ENCODE data around the gene CST6.
A peak's percentile ranks its signal among the peaks of the same experiment; 100 is the strongest.

Gene CST6, protein sequence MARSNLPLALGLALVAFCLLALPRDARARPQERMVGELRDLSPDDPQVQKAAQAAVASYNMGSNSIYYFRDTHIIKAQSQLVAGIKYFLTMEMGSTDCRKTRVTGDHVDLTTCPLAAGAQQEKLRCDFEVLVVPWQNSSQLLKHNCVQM

DNA sequence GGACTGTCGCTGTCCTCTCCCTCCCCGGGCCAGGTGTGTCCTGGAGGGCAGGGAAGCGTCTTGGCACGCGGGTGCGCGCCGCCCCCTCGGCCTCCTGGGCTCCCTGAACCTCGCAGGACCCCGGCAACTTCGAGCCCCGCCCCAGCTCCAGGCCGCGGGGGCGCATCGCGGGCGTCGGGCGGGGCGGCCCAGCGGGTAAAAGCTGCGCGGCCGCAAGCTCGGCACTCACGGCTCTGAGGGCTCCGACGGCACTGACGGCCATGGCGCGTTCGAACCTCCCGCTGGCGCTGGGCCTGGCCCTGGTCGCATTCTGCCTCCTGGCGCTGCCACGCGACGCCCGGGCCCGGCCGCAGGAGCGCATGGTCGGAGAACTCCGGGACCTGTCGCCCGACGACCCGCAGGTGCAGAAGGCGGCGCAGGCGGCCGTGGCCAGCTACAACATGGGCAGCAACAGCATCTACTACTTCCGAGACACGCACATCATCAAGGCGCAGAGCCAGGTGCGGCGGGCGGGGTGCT lies at the start of gene CST6:
Gene CST6 (plus strand): TSS at position 224 of the 519 bp plus-strand sequence. CDS start 37 bp downstream, at position 261.
- peak; percentile 59 for DNase-seq (ENCODE audit: low spot score)

DNA sequence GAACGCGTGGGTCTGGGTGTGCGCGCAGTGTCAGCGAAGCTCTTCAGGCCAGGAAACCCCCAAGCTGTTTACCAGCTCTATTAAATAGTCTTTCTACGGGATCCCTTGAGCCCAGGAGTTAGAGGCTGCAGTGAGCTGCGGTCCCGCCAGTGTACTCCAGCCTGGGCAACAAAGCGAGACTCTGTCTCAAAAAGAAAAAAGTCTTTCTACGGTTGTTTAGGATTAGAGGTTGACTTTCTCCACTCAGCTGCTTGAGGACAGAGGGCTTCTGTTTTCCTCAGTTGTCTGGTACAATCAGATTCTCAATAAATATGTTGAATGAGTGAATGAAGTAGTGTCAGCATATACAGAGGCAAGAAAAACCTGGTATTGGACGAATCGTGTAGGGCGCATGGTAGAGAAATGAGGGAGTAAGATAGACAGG lies 49.7 kb upstream of the CST6 start:
- no peak for DNase-seq (ENCODE audit: low spot score)

DNA sequence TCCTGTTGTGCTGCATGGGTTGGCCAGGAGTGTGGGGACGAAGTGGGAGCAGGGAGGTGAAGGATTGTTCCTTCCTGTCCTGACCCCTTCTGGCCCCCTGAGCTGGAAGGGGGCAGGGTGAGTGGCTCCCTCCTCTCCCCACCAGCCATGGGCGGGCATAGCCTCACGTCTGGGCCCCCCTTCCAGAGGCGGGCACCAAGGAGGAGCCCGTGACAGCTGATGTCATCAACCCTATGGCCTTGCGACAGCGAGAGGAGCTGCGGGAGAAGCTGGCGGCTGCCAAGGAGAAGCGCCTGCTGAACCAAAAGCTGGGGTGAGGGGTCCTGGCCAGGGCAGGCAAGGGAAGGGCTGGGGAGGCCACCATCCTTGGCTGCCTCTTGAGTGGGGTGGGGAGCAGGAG lies 46.9 kb upstream of the CST6 start:
- DNase-seq (ENCODE audit: low spot score): no peak

DNA sequence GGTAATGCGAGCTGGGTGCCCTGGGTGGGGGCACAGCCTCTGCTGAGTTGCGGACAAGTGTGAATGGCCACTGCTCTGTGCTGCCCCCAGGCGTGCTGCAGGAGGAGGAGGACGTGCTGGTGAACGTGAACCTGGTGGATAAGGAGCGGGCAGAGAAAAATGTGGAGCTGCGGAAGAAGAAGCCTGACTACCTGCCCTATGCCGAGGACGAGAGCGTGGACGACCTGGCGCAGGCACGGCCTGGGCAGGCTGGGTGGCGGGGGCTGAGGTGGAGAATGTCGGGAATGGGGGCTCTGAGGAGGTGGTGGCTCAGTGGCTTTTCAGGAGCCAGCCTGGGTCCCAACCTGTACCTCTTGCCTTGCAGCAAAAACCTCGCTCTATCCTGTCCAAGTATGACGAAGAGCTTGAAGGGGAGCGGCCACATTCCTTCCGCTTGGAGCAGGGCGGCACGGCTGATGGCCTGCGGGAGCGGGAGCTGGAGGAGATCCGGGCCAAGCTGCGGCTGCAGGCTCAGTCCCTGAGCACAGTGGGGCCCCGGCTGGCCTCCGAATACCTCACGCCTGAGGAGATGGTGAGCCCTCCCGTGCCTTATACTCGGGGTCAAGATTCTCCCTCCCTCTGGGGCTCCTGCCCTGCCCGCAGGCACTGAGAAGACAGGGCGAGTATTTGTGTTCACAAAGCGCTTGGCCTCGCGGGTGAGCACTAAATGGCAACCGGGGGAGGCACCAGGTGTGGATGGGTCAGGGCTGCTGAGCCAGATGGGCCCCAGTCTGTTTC lies 45.6 kb upstream of the CST6 start:
- DNase-seq (ENCODE audit: low spot score): no peak

DNA sequence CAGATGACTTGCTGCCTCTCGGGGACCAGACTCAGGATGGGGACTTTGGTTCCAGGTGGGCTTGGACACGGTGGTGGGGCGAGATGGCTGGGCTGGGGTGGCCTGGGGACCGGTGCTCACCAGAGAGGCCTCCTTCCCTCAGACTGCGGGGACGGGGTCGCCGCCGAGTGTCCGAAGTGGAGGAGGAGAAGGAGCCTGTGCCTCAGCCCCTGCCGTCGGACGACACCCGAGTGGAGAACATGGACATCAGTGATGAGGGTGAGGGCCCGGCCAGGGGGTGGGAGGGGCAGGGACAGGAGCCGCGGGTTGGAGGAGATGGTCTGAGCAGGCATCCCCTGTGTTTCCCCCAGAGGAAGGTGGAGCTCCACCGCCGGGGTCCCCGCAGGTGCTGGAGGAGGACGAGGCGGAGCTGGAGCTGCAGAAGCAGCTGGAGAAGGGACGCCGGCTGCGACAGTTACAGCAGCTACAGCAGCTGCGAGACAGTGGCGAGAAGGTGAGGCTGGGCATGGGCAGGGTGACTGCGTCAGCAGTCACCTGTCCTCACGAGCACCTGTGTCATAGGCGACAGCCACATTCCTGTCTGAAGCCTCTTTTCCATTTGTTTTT lies 44.4 kb upstream of the CST6 start:
- no peak for DNase-seq (ENCODE audit: low spot score)

DNA sequence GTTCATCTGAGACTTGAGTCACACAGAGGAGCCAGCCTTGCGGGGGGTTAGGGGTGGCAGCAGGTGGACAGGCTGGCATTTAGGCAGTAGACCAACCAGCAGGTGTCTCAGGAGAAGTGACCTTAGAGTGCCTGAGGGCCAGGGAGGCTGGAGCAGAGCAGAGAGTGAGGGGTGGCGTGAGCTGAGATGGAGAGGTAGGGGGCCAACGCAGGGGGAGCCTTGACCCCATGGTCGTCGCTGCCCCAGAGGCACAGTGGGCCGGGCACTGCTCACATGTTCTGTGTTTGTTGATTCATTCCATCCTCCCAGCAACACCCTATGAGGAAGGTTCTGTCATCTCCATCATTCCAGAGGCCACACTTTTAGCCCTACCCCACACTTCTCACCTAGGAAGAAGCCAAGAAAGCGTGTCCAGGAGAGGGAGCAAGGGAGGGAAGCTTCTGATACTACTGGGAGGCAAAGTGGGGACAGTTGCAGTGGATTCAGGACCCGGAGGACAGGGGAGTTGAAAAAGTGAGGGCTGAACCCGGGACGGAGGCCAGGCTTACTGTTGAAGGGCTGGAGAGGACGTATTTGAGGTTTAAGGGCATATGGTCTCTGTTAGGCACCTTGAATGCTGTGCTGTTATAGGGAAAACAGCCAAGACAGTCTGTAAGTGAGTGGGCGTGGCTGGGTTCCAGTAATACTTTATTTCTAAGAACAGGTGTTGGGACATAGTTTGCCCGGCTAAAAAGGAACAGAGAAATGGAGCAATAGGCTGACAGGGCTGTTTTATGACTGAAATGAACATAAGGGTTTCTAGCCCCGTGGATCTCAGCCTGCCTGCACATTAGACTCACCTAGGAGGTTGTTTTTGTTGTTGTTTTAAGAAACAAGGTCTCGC lies 43.0 kb upstream of the CST6 start:
- DNase-seq (ENCODE audit: low spot score): no peak

DNA sequence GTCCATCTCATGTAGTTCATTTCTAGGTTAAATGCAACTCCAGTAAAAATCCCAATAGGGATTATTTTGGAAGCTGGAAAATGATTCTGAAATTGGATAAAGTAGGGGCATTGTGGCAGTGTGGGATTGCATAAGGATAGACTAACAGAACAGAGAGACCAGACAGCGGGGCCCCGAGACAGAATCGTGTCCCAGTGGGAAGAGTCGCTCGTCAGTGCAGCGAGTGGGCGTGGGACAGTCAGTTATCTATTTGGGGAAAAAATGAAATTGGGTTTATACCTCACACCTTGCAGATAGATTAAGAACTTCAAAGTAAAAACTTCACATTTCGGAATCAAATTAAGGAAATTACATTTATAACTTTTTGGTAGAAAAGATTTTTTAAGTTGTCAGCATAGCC lies 39.7 kb upstream of the CST6 start:
- DNase-seq (ENCODE audit: low spot score): no peak

DNA sequence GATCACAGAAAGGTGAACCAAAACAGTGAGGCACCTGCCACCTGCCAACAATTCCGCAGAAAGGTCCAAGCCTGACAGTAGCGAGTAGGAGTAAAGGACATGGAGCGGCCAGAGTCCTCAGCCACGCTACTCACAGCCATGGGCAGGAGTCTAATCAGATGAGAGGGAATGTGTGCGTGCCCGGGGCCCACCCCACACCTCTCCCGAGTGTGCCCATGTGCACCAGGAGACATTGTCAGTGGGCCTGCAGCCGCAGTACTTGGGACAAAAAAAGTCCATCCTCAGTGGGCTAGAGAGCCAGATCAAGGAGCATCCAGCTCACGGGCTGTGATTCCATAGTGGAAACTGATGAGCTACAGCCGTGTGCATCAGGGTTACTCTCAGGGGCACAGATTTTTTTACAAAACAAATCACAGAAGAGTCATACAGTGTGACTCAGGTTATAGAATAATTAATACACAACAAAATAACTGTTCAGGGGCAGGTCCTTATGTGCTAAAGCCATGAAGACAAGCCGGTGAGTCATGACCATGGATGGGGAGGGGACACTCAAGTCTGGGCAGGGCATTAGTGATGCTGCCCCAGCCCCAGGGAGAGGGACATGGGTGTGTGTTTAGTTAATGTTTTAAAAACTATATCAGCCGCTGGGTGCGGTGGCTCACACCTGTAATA lies 38.2 kb upstream of the CST6 start:
- DNase-seq (ENCODE audit: low spot score): no peak

DNA sequence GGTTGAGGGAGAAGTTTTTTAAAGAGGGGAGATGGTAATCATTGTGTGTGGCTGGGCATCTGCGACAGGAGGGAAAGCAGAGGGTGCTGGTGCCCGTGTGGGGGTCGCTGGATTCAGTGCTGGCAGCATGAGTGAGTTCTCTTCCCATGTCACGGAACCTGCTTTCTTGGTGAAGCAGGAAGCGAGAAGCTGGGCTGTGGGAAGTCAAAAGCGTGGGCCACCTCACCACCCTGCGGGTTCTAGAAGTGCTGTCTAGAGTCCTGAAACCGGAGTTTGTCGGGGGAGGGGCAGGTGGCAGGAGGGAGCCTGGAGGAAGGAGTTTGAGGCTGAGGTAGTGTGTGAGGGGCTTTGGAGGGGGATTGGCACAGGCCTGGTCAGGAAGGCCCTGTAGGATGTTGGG lies 36.0 kb upstream of the CST6 start:
- no peak for DNase-seq (ENCODE audit: low spot score)

DNA sequence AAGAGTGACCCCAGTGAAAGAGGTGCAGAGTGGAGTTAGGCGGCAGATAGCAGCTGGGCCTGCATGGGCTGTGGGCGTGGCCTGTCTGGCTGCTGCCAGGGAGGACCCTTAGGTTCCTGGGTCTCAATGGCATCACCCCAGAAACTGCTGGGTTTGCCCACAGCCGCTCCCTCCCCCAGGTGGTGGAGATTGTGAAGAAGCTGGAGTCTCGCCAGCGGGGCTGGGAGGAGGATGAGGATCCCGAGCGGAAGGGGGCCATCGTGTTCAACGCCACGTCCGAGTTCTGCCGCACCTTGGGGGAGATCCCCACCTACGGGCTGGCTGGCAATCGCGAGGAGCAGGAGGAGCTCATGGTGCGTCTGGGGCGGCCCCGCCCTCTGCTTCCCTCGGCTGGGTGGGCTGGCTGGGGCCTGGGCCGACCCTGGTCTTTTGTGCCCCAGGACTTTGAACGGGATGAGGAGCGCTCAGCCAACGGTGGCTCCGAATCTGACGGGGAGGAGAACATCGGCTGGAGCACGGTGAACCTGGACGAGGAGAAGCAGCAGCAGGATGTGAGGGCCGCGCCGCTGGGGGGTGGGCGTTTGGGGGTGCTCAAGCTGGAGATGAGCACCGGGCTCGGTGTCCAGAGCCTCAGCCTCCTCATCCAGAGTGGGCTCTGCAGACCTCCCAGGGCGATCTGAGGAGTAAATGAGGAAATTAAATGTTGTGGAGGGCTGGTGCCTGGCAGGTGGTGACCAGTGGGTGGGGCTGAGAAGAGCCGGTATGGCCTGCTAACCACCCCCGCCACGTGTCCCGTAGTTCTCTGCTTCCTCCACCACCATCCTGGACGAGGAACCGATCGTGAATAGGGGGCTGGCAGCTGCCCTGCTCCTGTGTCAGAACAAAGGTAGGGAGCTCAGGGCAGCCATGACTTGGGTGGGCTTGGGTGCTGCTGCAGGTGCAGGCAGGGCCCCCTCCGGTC lies 35.3 kb upstream of the CST6 start:
- DNase-seq (ENCODE audit: low spot score): no peak

DNA sequence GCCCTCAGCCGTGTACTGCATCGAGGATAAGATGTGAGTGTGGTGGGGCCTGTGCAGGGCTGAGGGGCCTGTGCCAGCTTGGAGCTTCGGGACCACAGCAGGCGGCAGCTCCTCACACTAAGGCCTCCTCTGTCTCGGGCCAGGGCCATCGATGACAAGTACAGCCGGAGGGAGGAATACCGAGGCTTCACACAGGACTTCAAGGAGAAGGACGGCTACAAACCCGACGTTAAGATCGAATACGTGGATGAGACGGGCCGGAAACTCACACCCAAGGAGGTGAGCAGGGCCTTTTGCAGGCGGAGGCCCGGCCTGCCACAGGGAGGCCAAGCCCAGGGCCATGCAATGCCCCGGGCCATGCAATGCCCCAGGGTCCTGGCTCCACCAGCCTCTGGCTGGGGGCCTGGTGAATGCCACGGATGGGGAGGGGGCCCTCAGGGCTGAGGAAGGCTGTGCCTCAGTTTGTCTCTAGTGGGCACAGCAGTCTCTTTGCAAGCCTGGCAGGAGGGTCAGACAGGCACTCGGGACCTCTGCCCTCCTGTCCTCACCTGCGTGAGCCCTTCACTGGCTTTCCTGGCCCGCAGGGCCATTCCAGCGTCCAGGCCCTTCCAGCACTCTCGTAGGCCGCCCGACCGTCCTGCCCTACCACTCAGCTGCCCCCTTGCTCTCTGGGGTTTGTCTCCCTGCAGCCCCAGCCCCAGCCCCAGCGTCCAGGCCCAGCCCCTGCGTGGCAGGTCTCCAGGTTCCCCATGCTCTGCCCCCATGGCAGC lies 34.0 kb upstream of the CST6 start:
- no peak for DNase-seq (ENCODE audit: low spot score)

DNA sequence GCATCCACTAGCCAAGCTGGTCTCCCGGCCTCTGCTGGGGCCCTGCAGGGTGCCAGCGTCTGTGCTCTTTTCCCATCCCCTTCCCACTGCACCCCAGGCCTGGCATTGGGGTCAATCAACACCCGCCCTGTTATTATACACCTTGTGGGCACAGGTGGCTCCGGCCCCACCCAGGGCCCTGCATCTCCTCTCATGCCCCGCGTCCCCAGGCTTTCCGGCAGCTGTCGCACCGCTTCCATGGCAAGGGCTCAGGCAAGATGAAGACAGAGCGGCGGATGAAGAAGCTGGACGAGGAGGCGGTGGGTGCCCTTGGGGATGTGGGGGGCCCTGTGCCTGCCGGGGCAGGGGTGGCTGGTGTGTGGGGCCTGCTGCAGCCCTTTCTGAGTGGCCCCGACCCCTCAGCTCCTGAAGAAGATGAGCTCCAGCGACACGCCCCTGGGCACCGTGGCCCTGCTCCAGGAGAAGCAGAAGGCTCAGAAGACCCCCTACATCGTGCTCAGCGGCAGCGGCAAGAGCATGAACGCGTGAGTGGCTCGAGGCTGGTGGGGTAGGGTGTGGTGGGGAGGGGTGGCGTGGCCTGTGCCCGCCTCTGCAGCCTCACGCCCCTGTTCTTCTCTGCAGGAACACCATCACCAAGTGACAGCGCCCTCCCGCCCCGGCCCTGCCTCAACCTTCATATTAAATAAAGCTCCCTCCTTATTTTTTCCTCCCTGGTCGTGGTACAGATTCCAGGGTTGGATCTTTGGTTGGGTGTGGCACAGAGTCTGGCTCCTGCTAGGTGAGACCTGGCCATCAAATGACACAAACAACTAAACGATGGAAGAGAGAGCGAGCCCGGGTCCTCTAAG lies 33.2 kb upstream of the CST6 start:
- no peak for DNase-seq (ENCODE audit: low spot score)

DNA sequence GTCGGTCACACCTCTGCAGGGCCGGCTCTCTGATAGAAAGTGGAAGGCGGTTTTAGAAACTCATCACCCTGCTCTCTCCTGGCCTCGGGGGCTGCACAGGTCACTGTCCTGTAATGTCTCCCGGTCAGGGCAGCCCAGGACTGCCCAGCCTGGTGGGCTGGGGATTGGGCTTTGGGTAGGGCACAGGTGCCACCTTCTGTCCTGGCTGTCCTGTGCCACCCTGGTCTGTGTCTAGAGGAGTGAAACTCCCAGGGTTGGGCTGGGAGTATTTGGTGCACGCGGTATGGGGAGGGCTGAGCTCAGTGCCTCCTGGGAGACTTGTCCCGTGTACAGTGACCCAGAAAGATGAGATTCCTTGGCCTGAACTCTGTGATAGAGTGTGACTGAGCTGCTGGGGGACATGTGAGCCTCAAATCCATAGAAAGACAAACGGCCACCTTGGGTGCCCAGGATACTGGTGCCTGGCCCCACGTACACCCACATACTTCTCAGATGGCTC lies 32.5 kb upstream of the CST6 start:
- DNase-seq (ENCODE audit: low spot score): no peak

DNA sequence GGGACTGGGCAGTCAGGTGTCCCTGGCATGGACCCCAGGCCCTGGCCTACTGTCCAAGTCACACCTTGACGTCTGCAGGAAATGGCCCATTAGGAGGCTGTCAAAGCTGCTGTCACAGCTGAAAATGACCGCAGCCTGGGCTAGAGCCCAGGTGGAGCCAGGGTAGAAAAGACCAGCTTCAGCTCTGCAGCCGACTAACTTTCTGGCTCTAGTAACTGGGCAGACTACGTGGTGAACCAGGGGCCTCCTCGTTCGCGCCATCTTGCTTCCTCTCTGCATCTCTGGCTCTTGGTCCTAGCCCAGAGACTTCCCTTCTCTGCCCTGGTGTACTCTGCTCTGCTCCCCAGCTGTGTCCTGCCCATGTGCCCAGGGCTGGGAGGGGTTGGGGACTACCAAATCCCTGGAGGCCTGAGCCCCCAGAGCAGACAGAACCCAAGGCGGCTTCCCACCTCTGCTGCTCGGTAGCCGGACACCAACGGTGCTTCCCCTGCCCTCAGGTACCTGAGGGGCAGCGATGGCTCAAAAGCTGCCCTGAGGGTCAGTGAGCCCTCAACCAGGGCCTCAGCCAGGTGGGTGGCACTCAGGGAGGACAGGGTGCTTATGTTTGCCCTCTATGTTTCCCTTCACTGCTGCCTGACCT lies 30.6 kb upstream of the CST6 start:
- DNase-seq (ENCODE audit: low spot score): no peak

DNA sequence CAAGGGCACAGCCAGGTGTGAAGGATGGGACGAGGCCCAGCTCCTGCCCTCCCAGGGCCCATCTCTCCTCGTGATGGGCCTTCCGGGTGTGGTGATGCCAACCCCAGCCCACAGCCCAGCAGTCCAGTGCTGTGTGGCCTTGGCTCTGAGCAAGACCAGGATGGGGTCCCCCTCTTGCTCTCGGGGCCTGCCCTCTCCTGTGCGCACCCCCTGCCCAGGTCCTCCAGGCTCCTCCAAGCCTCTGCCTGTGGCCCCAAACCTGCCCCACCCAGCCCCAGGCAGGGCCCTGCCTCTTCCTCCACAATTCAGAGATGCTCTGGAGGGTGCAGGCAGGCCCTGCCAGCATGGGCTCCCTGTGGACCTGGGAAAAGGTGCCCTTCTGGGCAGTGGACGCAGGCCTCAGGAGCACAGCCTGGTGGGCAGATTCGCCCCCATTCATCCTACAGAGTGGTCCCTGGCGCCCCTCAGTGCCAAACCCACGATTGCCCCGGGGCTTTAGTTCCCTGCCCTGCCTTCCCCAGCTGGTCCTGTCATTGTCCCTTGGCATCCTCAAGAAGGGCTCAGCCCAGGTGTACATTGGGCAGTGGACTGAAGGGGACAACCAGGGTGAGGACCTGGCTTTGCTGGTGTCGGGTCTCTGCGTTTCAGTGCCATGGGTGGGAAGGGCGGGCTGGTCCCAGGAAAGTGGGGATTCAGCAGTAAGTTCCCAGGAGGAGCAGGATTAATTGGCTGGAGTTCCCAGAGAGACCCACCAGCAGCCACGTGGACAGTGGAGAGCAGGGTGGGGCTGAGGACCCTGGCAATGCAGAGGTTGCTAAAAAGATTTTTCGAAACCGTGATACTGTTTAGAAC lies 29.6 kb upstream of the CST6 start:
- DNase-seq (ENCODE audit: low spot score): no peak

DNA sequence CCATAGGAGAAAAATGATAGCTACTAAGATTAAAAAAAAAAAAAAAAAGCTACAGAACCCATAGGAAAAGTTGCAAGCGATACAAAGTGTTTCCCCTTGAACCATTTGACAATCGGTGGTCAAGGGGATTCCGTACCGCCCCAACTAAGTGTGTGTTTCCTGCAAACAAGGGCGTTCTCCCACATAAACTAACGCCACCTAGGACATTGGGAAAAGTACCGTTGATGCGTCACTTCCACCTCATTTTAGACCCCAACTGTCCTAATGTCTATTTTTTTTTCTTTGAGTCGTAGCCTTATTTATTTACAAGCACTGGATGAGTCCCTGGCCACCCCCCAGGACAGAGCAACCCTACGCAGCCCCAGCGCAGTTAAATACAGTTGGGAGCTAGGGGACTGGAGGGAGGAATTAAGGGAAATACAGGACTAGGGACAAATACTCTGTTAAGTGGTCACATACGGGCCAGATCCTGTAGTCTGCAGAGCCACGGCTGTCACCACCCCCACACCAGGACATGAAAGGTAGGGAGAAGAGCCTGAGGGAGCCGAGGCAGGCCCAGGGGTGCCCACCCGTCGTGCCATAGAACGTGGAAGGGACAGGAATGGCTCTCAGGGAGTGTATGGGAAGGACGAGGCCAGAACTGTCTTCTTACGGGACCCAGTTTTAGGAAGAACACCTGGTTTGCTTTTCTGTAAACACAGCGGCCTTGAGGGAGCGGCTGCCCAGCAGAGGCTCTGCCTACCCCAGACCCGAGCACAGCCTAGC lies 28.8 kb upstream of the CST6 start:
- no peak for DNase-seq (ENCODE audit: low spot score)
